KMS-11 (cell line): Measurements from ENCODE around the gene TK1.

Experiments
- H2AFZ ChIP-seq: fragments of 200-600 bp; sonication (generic); 2 replicates; pipeline ENCODE4 v1.6.1; 2016; ENCODE audit warnings: antibody characterized with exemption, mixed run types, low read depth
- H3K27ac ChIP-seq: fragments of 200-600 bp; sonication (generic); 2 replicates; pipeline ENCODE4 v1.6.1; 2016; ENCODE audit warnings: mild to moderate bottlenecking, mixed run types
- H3K27me3 ChIP-seq: fragments of 200-600 bp; sonication (generic); 2 replicates; pipeline ENCODE4 v1.6.1; 2017; ENCODE audit warnings: mild to moderate bottlenecking, low read depth, mixed run types, moderate library complexity; ENCODE audit not compliant: insufficient read depth
- H3K36me3 ChIP-seq: fragments of 200-600 bp; sonication (generic); 2 replicates; pipeline ENCODE4 v1.6.1; 2017; ENCODE audit warnings: mild to moderate bottlenecking, mixed run types; ENCODE audit not compliant: insufficient read depth
- H3K4me1 ChIP-seq: fragments of 200-600 bp; sonication (generic); 2 replicates; pipeline ENCODE4 v1.6.1; 2016; ENCODE audit warnings: mild to moderate bottlenecking, low read depth, mixed run types; ENCODE audit not compliant: poor library complexity, severe bottlenecking
- H3K4me2 ChIP-seq: fragments of 200-600 bp; sonication (generic); 2 replicates; pipeline ENCODE4 v1.7.0; 2016; ENCODE audit warnings: mild to moderate bottlenecking, mixed run types
- H3K4me3 ChIP-seq: fragments of 200-600 bp; sonication (generic); IDR thresholded peaks from 2 replicates; pipeline ENCODE4 v1.6.1; 2017; ENCODE audit warnings: low read depth, low read length, mixed read lengths; ENCODE audit not compliant: insufficient read depth
- H3K79me2 ChIP-seq: fragments of 200-600 bp; sonication (generic); 2 replicates; pipeline ENCODE4 v1.6.1; 2016; ENCODE audit warnings: low read depth, mixed run types; ENCODE audit not compliant: insufficient read depth
- H3K9ac ChIP-seq: fragments of 200-600 bp; sonication (generic); 2 replicates; pipeline ENCODE4 v1.6.1; 2016; ENCODE audit warnings: mild to moderate bottlenecking, mixed run types
- H4K20me1 ChIP-seq: fragments of 200-600 bp; sonication (generic); 2 replicates; pipeline ENCODE4 v1.6.1; 2016; ENCODE audit warnings: mild to moderate bottlenecking, mixed run types; ENCODE audit not compliant: insufficient read depth
- TF ChIP-seq, protein P1 (sequence below): fragments of 200-600 bp; sonication (generic); conservative IDR thresholded peaks from 2 replicates; pipeline ENCODE4 v1.6.1; 2017; ENCODE audit warnings: low read depth, mild to moderate bottlenecking, antibody characterized with exemption, low read length, moderate library complexity, mixed read lengths

Gene TK1

DNA sequence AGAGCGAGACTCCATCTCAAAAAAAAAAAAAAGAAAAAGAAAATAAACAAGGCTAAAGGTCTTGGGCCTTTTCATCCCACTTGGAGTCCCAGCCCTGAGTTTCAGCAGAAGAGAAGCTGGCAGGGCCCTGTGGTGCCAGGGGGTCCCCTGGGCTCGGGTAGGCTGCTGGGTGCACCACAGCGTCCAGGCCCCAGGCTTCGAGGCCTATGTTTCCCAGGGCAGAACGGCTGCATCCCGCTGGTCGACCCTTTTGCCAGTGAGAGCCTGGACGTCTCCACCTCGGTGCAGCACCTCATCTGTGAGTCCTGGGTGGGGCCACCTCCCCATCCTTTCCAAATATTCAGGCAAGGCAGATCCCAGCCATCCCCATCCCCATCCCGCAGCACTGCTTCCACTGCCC lies 46.8 kb upstream of the TK1 start:
- Histone ChIP-seq H3K27me3 (no peaks in the 10 kb centered on the region), H3K27ac (no peak overlapping the region), H2AFZ (no peak overlapping the region), H3K9ac (no peak overlapping the region), H3K4me2 (no peak overlapping the region), H3K79me2 (no peaks in the 10 kb centered on the region), H4K20me1 (no peaks in the 10 kb centered on the region), H3K4me1 (peaks cover 23% of the 10 kb centered on the region), H3K4me3 (no peak overlapping the region), H3K36me3 (no peaks in the 10 kb centered on the region)
- TF ChIP-seq, protein P1, sequence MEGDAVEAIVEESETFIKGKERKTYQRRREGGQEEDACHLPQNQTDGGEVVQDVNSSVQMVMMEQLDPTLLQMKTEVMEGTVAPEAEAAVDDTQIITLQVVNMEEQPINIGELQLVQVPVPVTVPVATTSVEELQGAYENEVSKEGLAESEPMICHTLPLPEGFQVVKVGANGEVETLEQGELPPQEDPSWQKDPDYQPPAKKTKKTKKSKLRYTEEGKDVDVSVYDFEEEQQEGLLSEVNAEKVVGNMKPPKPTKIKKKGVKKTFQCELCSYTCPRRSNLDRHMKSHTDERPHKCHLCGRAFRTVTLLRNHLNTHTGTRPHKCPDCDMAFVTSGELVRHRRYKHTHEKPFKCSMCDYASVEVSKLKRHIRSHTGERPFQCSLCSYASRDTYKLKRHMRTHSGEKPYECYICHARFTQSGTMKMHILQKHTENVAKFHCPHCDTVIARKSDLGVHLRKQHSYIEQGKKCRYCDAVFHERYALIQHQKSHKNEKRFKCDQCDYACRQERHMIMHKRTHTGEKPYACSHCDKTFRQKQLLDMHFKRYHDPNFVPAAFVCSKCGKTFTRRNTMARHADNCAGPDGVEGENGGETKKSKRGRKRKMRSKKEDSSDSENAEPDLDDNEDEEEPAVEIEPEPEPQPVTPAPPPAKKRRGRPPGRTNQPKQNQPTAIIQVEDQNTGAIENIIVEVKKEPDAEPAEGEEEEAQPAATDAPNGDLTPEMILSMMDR, result no peak

GRCh38 chr17:78232859-78233173 lies 46.0 kb upstream of the TK1 start:
- Histone ChIP-seq H3K4me2 (no peak overlapping the region), H2AFZ (no peak overlapping the region), H3K79me2 (no peaks in the 10 kb centered on the region), H3K27me3 (no peaks in the 10 kb centered on the region), H3K36me3 (no peaks in the 10 kb centered on the region), H3K4me3 (no peak overlapping the region), H3K9ac (no peak overlapping the region), H3K4me1 (peaks cover 23% of the 10 kb centered on the region), H3K27ac (no peak overlapping the region), H4K20me1 (no peaks in the 10 kb centered on the region)
- TF ChIP-seq, protein P1, result no peak

- no peak overlapping the region for H3K9ac ChIP-seq
- no peak overlapping the region for H3K4me3 ChIP-seq
- H3K27me3 ChIP-seq, result no peaks in the 10 kb centered on the region
- H3K27ac ChIP-seq, result no peak overlapping the region
- TF ChIP-seq, protein P1, result no peak
- H3K79me2 ChIP-seq, result no peaks in the 10 kb centered on the region
- no peaks in the 10 kb centered on the region for H4K20me1 ChIP-seq
- peaks cover 23% of the 10 kb centered on the region for H3K4me1 ChIP-seq
- H2AFZ ChIP-seq, result no peak overlapping the region
- H3K36me3 ChIP-seq, result no peaks in the 10 kb centered on the region
- no peak overlapping the region for H3K4me2 ChIP-seq
Observed at GRCh38 chr17:78231991-78232858, 45.4 kb upstream of the TK1 start.

DNA sequence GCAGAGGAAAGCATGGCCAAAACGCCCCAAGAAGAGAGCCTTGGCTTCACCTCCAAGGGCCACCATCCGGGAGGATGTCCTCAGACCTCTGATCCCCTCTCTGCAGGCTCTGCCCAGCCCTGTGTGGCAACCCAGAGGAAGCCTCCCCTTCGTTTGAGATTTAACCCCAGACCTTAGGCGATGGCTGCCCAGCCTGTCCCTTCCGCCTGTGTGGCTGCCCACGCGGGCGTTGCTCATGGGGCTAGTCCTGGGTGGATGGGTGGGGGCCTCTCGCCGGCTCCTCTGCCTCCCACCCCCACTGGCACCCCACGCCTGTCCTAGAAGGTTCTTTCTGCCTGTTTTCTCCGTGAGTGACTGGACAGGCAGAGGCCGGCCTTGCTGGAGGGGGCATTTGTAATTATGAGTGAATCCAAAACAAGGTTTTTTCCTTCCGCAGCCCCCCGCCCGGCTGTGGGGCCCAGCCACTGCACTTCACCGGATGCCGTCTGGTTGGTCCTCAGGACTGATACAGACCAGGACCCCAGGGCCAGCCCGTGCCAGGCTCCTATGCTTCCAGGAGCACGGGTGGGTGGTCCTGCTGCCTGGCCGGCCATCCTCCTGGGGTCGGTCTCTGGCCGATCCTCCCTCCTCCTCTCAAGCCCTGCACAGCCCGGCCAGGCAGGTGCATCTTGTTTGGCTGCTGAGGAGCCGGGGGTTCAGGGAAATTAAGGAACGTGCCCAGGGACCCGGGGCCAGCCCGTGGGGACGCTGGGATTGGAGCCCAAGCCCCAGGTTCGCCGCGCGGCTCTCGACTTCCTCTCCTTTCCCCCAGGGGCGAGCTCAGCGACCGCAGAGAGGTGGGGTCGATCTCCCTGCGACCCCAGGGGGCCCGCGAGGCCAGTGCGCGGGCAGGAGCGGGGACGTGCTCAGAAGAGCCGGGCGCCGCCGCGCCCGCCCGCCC lies 44.4 kb upstream of the TK1 start, which contains the start of gene TMEM235:
TSS of gene TMEM235 (plus strand) at position 636 of the 940 bp plus-strand sequence. CDS start 393 bp downstream, outside the sequence.
- no peaks in the 10 kb centered on the region for H3K36me3 ChIP-seq
- H3K27me3 ChIP-seq, result no peaks in the 10 kb centered on the region
- peak within 1 kb of the TSS; percentile 75; the same call in 1 of the 2 replicates for H2AFZ ChIP-seq
- H3K27ac ChIP-seq, result no peak within 1 kb of the TSS; the same call in 1 of the 2 replicates
- H3K79me2 ChIP-seq, result no peaks in the 10 kb centered on the region
- H3K9ac ChIP-seq, result no peak within 1 kb of the TSS; the same call in 1 of the 2 replicates
- H3K4me1 ChIP-seq, result peaks cover 23% of the 10 kb centered on the region
- no peak within 1 kb of the TSS for H3K4me3 ChIP-seq
- no peaks in the 10 kb centered on the region for H4K20me1 ChIP-seq
- TF ChIP-seq, protein P1, result no peak
- peak within 1 kb of the TSS; percentile 79 for H3K4me2 ChIP-seq
